ENCODE measurements around the gene SORD.

The SORD gene

GRCh38 chr15:45118131-45118588 lies 95.2 kb downstream of the SORD start:
- H3K4me3 ChIP-seq (ENCODE audit: control insufficient read depth, low read depth, low read length), result no peak overlapping the region
- TF ChIP-seq CTCF (IDR thresholded peaks at IDR 0.05; ENCODE audit: control insufficient read depth, insufficient read depth, low read depth, low read length, missing control alignments), result peak; percentile 100
- DNase-seq (ENCODE audit: low read depth), result peak; percentile 61

GRCh38 chr15:45118996-45119395 lies 96.0 kb downstream of the SORD start:
- H3K4me3 ChIP-seq (ENCODE audit: control insufficient read depth, low read depth, low read length), result no peak overlapping the region
- no peak for DNase-seq (ENCODE audit: low read depth)
- TF ChIP-seq CTCF (IDR thresholded peaks at IDR 0.05; ENCODE audit: control insufficient read depth, insufficient read depth, low read depth, low read length, missing control alignments), result no peak

- no peak for DNase-seq (ENCODE audit: low read depth)
- H3K4me3 ChIP-seq (ENCODE audit: control insufficient read depth, low read depth, low read length), result no peak overlapping the region
- TF ChIP-seq CTCF (IDR thresholded peaks at IDR 0.05; ENCODE audit: control insufficient read depth, insufficient read depth, low read depth, low read length, missing control alignments), result no peak
Observed at GRCh38 chr15:45120081-45120972, 97.3 kb downstream of the SORD start.

GRCh38 chr15:45121020-45121419 lies 98.0 kb downstream of the SORD start:
- TF ChIP-seq CTCF (IDR thresholded peaks at IDR 0.05; ENCODE audit: control insufficient read depth, insufficient read depth, low read depth, low read length, missing control alignments), result no peak
- DNase-seq (ENCODE audit: low read depth), result no peak
- H3K4me3 ChIP-seq (ENCODE audit: control insufficient read depth, low read depth, low read length), result no peak overlapping the region

GRCh38 chr15:45121706-45122417 lies 98.9 kb downstream of the SORD start:
- TF ChIP-seq CTCF (IDR thresholded peaks at IDR 0.05; ENCODE audit: control insufficient read depth, insufficient read depth, low read depth, low read length, missing control alignments), result no peak
- H3K4me3 ChIP-seq (ENCODE audit: control insufficient read depth, low read depth, low read length), result no peak overlapping the region
- DNase-seq (ENCODE audit: low read depth), result peak; percentile 52

GRCh38 chr15:45122719-45123118 lies 99.7 kb downstream of the SORD start:
- no peak overlapping the region for H3K4me3 ChIP-seq (ENCODE audit: control insufficient read depth, low read depth, low read length)
- no peak for DNase-seq (ENCODE audit: low read depth)
- TF ChIP-seq CTCF (IDR thresholded peaks at IDR 0.05; ENCODE audit: control insufficient read depth, insufficient read depth, low read depth, low read length, missing control alignments), result no peak

Data from AG09309 (cell line).